WTC11 (cell line): ENCODE data around the gene VPS39. TPM values are rescaled to one million over a fixed set of nuclear protein-coding genes. Genes with fewer than 3 reads are reported as not detected.

ENCODE experiments used
- ATAC-seq: fragments of 200-7000 bp; cut with Tn5 transposase; 2 replicates; pipeline ENCODE4 v1.10.0; 2021; ENCODE audit warnings: mild to moderate bottlenecking, moderate library complexity
- CTCF ChIA-PET: fragments of 300-600 bp; sonication (Branson Sonifier 250); formaldehyde crosslinking; loops from one replicate; lab custom pipeline; 2021; ENCODE audit warnings: antibody characterized with exemption; lab: Charles Lee
- POLR2A ChIA-PET: fragments of 350-600 bp; sonication (Branson Sonifier 250); formaldehyde crosslinking; loops from one replicate; lab custom pipeline; 2021; ENCODE audit warnings: antibody characterized with exemption; lab: Charles Lee
- DNase-seq: peaks from one replicate; pipeline ENCODE4 v3.0.0; 2021; ENCODE audit warnings: low spot score
- H3K27ac Mint-ChIP-seq: 2 replicates; pipeline ENCODE4 v1.8.0; 2021; ENCODE audit warnings: mixed read lengths
- H3K27me3 Mint-ChIP-seq: 2 replicates; pipeline ENCODE4 v1.8.0; 2021; ENCODE audit warnings: low read depth, mild to moderate bottlenecking, moderate library complexity, mixed read lengths
- H3K36me3 Mint-ChIP-seq: 2 replicates; pipeline ENCODE4 v1.8.0; 2021; ENCODE audit warnings: mixed read lengths
- H3K4me1 Mint-ChIP-seq: 2 replicates; pipeline ENCODE4 v1.8.0; 2022; ENCODE audit warnings: mixed read lengths
- H3K4me3 Mint-ChIP-seq: 2 replicates; pipeline ENCODE4 v1.8.0; 2021; ENCODE audit warnings: mild to moderate bottlenecking, moderate library complexity, mixed read lengths
- H3K9me3 Mint-ChIP-seq: 2 replicates; pipeline ENCODE4 v1.8.0; 2021; ENCODE audit warnings: mixed read lengths
- CBFB ChIP-seq: sonication (generic); formaldehyde crosslinking; IDR thresholded peaks from 2 replicates; pipeline ENCODE4 v1.8.1; 2022; ENCODE audit warnings: mild to moderate bottlenecking, low read depth, missing genetic modification reagents
- CREM ChIP-seq: sonication (generic); formaldehyde crosslinking; IDR thresholded peaks from 2 replicates; pipeline ENCODE4 v1.8.1; 2022; ENCODE audit warnings: mild to moderate bottlenecking, missing genetic modification reagents, moderate library complexity
- E2F4 ChIP-seq: sonication (generic); formaldehyde crosslinking; IDR thresholded peaks from 2 replicates; pipeline ENCODE4 v1.8.1; 2022; ENCODE audit warnings: low read depth, mild to moderate bottlenecking, moderate library complexity, missing genetic modification reagents, borderline replicate concordance
- EMX1 ChIP-seq: fragments of 250-450 bp; sonication (Bioruptor Pico); IDR thresholded peaks from 2 replicates; pipeline ENCODE4 v1.8.0; 2021; ENCODE audit warnings: mild to moderate bottlenecking
- FOXK1 ChIP-seq: sonication (generic); formaldehyde crosslinking; IDR thresholded peaks from 2 replicates; pipeline ENCODE4 v1.8.0; 2022; ENCODE audit warnings: mild to moderate bottlenecking, moderate library complexity, missing genetic modification reagents
- GRHL2 ChIP-seq: fragments of 250-450 bp; sonication (Bioruptor Pico); IDR thresholded peaks from 2 replicates; pipeline ENCODE4 v1.8.0; 2022; ENCODE audit warnings: mild to moderate bottlenecking, moderate library complexity; ENCODE audit not compliant: insufficient replicate concordance, severe bottlenecking
- GTF2I ChIP-seq: fragments of 250-450 bp; sonication (Bioruptor Pico); conservative IDR thresholded peaks from 2 replicates; pipeline ENCODE4 v1.4.0; 2021; ENCODE audit warnings: mild to moderate bottlenecking
- HMGXB4 ChIP-seq: sonication (generic); formaldehyde crosslinking; IDR thresholded peaks from 2 replicates; pipeline ENCODE4 v1.8.1; 2023; ENCODE audit warnings: mild to moderate bottlenecking, moderate library complexity, missing genetic modification reagents
- IRF1 ChIP-seq: sonication (generic); formaldehyde crosslinking; IDR thresholded peaks from 2 replicates; pipeline ENCODE4 v1.8.0; 2023; ENCODE audit warnings: missing genetic modification reagents
- MAX ChIP-seq: sonication (generic); formaldehyde crosslinking; IDR thresholded peaks from 2 replicates; pipeline ENCODE4 v1.8.0; 2022; ENCODE audit warnings: mild to moderate bottlenecking, missing genetic modification reagents
- NFE2L1 ChIP-seq: sonication (generic); formaldehyde crosslinking; IDR thresholded peaks from 2 replicates; pipeline ENCODE4 v1.8.1; 2023; ENCODE audit warnings: missing genetic modification reagents
- NR1H2 ChIP-seq: sonication (generic); formaldehyde crosslinking; IDR thresholded peaks from 2 replicates; pipeline ENCODE4 v1.9.0; 2021; ENCODE audit warnings: mild to moderate bottlenecking, moderate library complexity, missing genetic modification reagents
- NR3C1 ChIP-seq: sonication (generic); formaldehyde crosslinking; conservative IDR thresholded peaks from 2 replicates; pipeline ENCODE4 v1.8.1; 2023; ENCODE audit warnings: low read depth, mild to moderate bottlenecking, missing genetic modification reagents
- OVOL2 ChIP-seq: fragments of 250-450 bp; sonication (Bioruptor Pico); IDR thresholded peaks from 2 replicates; pipeline ENCODE4 v1.9.0; 2021; ENCODE audit warnings: mild to moderate bottlenecking, borderline replicate concordance
- STAT6 ChIP-seq: sonication (generic); formaldehyde crosslinking; conservative IDR thresholded peaks from 2 replicates; pipeline ENCODE4 v1.8.1; 2023; ENCODE audit warnings: mild to moderate bottlenecking, low read depth, missing genetic modification reagents, moderate library complexity
- TCF7 ChIP-seq: sonication (generic); formaldehyde crosslinking; IDR thresholded peaks from 2 replicates; pipeline ENCODE4 v1.8.0; 2022; ENCODE audit warnings: mild to moderate bottlenecking, low read depth, missing genetic modification reagents, moderate library complexity
- TEAD4 ChIP-seq: sonication (generic); formaldehyde crosslinking; IDR thresholded peaks from 2 replicates; pipeline ENCODE4 v1.8.0; 2022; ENCODE audit warnings: mild to moderate bottlenecking, missing genetic modification reagents
- USF1 ChIP-seq: sonication (generic); formaldehyde crosslinking; IDR thresholded peaks from 2 replicates; pipeline ENCODE4 v1.8.0; 2022; ENCODE audit warnings: mild to moderate bottlenecking, missing genetic modification reagents
- ZNF121 ChIP-seq: sonication (generic); formaldehyde crosslinking; IDR thresholded peaks from 2 replicates; pipeline ENCODE4 v1.8.0; 2023; ENCODE audit warnings: missing genetic modification reagents
- ZNF138 ChIP-seq: sonication (generic); formaldehyde crosslinking; conservative IDR thresholded peaks from 2 replicates; pipeline ENCODE4 v1.8.1; 2022; ENCODE audit warnings: mild to moderate bottlenecking, moderate library complexity, missing genetic modification reagents
- ZNF263 ChIP-seq: sonication (generic); formaldehyde crosslinking; IDR thresholded peaks from 2 replicates; pipeline ENCODE4 v1.8.1; 2022; ENCODE audit warnings: low read depth, mild to moderate bottlenecking, moderate library complexity, missing genetic modification reagents
- ZNF281 ChIP-seq: sonication (generic); formaldehyde crosslinking; IDR thresholded peaks from 2 replicates; pipeline ENCODE4 v1.8.0; 2023; ENCODE audit warnings: mild to moderate bottlenecking, missing genetic modification reagents
- ZNF671 ChIP-seq: fragments of 250-450 bp; sonication (Bioruptor Pico); IDR thresholded peaks from 2 replicates; pipeline ENCODE4 v1.8.0; 2021; ENCODE audit warnings: mild to moderate bottlenecking
- ZSCAN18 ChIP-seq: fragments of 250-450 bp; sonication (Bioruptor Pico); IDR thresholded peaks from 2 replicates; pipeline ENCODE4 v2.1.2; 2022; ENCODE audit warnings: mild to moderate bottlenecking, moderate library complexity
- total RNA-seq: library from RNA; stranded (reverse); gene quantifications from 3 replicates; pipeline ENCODE4 v1.2.3, GENCODE V29; 2021

The VPS39 gene
- total RNA-seq, 1 experiment from 2014 or later, result 44.5 TPM

GRCh38 chr15:42118650-42119445 is 89.3 kb downstream of the VPS39 start:
- ChIA-PET CTCF (interaction anchor here (0.6 to 3.6 kb wide), 14 partner anchors 12 to 282 kb away, joined by 3 to 32 read pairs (median 4); no protein-coding TSS in a partner anchor), POLR2A (no interaction called here)
- Mint-ChIP-seq H3K4me1 (peaks cover 13% of the 10 kb centered on the region), H3K4me3 (0 out of 2 replicates have a peak overlapping the region, but pooled peaks have one; percentile 4), H3K9me3 (peaks cover 15% of the 10 kb centered on the region), H3K27ac (no peak overlapping the region), H3K36me3 (peaks cover 9% of the 10 kb centered on the region), H3K27me3 (peaks cover 4% of the 10 kb centered on the region; the same call in 1 of the 2 replicates)
- peak; percentile 90 for ATAC-seq
- no peak for DNase-seq
- TF ChIP-seq CBFB (CRISPR knock-in tag) (no peak), ZNF138 (CRISPR knock-in tag) (no peak), TEAD4 (no peak), ZNF671 (CRISPR knock-in tag) (no peak), NR3C1 (CRISPR knock-in tag) (no peak), HMGXB4 (no peak), NFE2L1 (no peak), FOXK1 (CRISPR knock-in tag) (no peak), OVOL2 (no peak), ZNF121 (CRISPR knock-in tag) (no peak), NR1H2 (no peak), EMX1 (CRISPR knock-in tag) (no peak), CREM (CRISPR knock-in tag) (no peak), ZNF281 (CRISPR knock-in tag) (no peak), ZNF263 (CRISPR knock-in tag) (no peak), STAT6 (no peak)

GRCh38 chr15:42111924-42112323 is 96.2 kb downstream of the VPS39 start:
- ATAC-seq, result no peak
- POLR2A ChIA-PET, result no interaction called here
- H3K27me3 Mint-ChIP-seq, result no peaks in the 10 kb centered on the region
- CTCF ChIA-PET, result interaction anchor here (0.6 to 2.2 kb wide), 3 partner anchors 26 to 123 kb away, joined by 3 to 11 read pairs (median 5); no protein-coding TSS in a partner anchor
- peaks cover 17% of the 10 kb centered on the region for H3K9me3 Mint-ChIP-seq
- H3K4me1 Mint-ChIP-seq, result 0 out of 2 replicates have a peak, but pooled peaks cover 3% of the 10 kb centered on the region
- no peak overlapping the region for H3K27ac Mint-ChIP-seq
- H3K36me3 Mint-ChIP-seq, result peaks cover 8% of the 10 kb centered on the region
- DNase-seq, result no peak
- H3K4me3 Mint-ChIP-seq, result no peak overlapping the region
- TF ChIP-seq GTF2I (CRISPR knock-in tag), result no peak
- no peak for TF ChIP-seq ZNF671 (CRISPR knock-in tag)
- no peak for TF ChIP-seq ZSCAN18 (CRISPR knock-in tag)
- TF ChIP-seq USF1 (CRISPR knock-in tag), result no peak
- TF ChIP-seq MAX (CRISPR knock-in tag), result no peak
- TF ChIP-seq TCF7, result no peak
- no peak for TF ChIP-seq E2F4 (CRISPR knock-in tag)
- TF ChIP-seq IRF1, result no peak
- no peak for TF ChIP-seq GRHL2 (CRISPR knock-in tag)
- TF ChIP-seq NFE2L1, result no peak
